ENCODE results near the gene PER3.
"Not testable (repeated sequence)": the region's sequence is repeated elsewhere in the genome, so short reads cannot be mapped to it uniquely, and the experiment has no call there.

The PER3 gene

DNA sequence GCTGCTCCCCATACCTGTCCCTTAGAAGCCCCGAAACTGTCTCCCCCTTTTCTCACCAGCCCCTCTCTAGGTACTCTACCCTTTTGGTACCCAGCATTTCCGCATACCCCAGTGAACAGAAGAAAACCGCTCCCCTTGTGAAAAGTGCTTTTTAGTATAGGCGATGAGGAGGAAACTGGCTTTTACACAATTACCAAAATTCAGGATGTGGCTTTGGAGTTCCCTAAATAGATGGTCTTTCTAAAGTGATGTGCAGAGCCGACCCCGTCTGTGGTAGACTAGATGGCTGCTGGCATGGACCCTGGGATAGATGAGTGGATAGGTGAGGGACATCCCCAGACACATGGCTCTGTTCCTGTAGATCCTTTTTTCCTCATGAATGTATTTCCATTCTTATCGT lies 2.6 kb upstream of the PER3 start:
- DNase-seq = no peak

DNA sequence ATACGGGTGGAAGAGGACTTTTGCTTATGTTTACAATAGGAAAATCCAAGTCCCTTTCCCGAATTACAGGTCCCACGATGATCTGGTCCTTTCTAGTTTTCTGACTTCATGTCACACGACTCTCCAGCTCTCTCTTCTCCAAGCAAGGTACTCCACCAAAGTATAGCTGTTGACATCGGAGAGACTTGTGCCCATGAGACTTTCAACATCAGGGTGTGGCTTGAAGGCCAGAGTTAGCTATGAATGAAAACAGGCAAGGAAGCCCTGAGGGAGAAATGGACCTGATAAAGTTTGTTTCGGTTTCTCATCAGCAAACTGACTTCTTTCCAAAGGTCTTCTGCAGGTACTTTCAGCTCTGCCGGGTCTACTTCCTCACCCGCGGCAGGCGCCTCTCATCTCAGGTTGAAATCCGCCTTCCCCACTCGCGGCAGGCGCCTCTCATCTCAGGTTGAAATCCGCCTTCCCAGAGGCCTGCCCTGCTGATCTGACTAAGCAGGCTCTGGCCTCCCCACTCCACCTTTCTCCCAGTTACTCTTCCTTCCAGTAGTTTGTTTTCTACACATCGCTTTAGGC lies 2.1 kb upstream of the PER3 start:
- no peak for DNase-seq

GRCh38 chr1:7783178-7783711 lies 846 bp upstream of the PER3 start:
- no peak for DNase-seq

DNA sequence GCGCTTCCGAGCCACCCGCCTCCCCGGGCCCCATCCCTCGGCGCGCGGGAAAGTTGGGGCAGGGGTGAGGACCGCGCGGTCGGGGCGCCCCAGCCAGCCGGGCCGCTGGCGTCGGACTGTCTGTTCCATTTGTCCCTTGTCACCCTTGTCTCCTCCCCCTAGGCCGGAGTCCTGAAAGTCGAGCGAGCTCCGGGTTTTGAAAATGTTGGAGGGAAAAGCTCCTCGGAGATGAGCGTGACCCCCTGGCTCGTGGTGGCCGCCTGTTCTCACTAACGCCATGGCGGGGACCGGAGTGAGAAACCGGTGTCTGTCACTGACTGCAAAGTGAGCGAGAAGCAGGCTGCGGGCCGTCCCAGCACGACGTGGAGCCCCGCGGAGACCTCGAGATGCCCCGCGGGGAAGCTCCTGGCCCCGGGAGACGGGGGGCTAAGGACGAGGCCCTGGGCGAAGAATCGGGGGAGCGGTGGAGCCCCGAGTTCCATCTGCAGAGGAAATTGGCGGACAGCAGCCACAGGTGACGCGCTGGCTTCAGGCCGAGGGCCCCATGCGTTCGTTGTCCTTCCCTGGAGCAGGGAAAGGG lies 491 bp downstream of the PER3 start:
- peak; percentile 54 for DNase-seq

GRCh38 chr1:7785108-7785507 lies 1.0 kb downstream of the PER3 start:
- DNase-seq = no peak

DNA sequence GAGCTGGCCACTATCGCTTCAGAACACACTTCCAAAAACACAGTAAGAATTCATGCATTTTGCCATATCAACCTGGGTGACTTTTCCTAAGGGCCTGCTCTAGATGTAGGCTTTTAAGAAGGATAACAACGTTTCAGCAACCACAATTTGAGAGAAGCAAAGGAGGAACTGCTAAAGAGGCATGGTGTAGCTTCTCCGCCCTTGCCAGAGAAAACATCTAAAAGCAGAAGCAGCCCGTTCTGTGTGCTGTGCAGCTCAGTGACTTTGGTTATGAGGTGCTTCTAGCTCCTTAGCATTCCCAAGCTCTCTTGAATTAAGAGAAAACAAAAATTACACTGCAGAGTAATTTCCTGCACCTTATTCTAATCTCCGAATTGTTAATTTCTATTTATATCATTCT lies 2.7 kb downstream of the PER3 start:
- DNase-seq = no peak

- DNase-seq = no peak
Observed at GRCh38 chr1:7789828-7790227, 5.7 kb downstream of the PER3 start.

GRCh38 chr1:7791027-7791426 lies 6.9 kb downstream of the PER3 start:
- not testable (repeated sequence) for DNase-seq

DNA sequence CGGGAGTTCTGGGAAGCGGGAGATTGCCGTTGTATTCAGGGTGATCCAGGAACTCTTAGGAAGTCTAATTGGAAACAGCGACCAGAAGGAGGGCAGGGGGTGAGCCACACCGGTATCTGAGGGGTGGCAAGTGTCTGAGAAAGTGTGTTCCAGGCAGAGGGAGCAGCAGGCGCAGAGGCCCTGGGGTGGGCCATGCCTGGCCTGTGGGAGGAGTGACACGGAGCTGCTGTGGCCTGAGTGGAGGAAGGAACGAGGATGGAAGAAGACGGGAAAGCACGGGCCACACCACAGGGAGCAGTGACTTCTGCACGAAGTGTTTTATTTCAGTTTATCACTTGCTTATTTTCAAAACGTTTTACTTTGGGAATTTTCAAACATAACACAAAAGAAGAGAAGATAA lies 11.3 kb downstream of the PER3 start:
- no peak for DNase-seq

DNA sequence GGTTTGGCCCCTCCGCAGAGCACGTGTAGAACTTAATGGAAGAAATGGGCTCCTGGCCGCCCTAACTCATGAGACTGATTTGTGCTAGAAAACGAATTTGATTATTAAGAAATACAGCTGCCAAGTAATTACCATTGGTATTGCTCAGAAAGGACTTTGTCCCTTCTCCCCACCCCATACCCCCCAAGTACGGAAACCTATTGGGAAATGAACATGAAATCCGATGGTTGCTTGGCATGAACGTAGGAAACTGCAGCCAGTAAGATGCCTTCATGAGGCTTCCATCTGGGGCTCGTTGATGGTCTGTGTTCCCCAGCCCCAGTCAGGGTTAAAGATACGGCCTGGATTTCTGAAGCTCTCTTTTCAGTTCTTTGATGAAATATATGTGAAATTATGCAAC lies 21.4 kb downstream of the PER3 start:
- DNase-seq = no peak

- no peak for DNase-seq
Observed at GRCh38 chr1:7808253-7808844, 24.3 kb downstream of the PER3 start.

DNA sequence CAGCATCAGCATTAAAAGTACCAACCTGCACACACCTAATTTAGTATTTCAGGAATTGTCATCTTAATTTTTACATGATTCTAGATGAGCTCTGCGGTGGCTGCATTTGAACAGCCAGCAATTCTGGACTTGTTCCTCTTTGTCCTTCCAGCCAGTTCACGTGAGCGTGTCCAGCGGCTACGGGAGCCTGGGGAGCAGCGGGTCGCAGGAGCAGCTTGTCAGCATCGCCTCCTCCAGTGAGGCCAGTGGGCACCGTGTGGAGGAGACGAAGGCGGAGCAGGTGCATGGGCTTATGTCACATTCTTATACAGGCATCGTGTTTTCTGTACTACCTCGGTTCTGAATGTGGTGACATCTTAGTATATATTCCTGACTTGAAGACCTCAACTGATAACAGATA lies 25.7 kb downstream of the PER3 start:
- no peak for DNase-seq

DNA sequence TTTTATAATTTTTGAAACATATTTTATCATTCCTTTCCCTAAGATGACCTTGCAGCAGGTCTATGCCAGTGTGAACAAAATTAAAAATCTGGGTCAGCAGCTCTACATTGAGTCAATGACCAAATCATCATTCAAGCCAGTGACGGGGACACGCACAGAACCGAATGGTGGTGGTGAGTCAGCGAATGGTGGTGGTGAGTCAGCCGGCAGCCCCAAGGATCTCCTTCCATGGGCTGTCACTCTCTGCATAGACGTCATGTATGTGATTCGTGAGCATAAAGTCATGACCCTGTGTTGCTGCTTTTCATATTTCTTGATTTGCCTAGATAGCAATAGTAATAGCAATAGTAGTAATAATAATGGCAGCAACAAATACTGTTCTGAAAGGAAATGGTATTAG lies 26.3 kb downstream of the PER3 start:
- DNase-seq = no peak

GRCh38 chr1:7811476-7811875 lies 27.4 kb downstream of the PER3 start:
- no peak for DNase-seq

DNA sequence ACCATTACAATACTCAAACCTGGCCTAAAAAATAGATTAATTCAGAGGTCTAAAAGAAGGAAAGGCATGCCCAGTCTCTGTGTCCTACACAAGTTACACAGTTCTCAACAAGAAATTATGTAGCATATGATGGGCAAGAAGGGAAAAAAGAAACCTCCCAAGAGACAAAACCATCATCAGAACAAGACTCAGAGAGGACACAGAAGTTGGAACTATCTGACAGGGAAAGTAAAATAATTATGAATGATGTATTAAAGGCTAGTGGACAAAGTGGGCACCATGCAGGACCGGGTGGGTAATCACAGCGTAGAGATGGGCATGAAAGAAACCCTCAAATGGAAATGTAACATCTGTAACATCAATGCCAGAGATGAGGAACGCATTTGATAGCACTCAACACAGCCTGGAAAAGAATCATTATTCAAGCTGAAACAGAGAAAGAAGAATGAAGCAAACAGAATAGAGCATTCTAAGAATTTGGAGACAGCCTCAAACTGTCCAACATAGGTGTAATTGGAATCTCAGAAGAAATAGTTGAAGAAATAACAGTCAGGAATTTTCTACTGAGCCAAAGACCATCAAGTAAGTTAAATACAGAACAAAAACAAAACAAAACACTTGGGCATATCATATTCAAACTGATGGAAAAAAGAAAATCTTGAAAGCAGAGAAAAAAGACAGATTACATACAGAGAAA lies 29.7 kb downstream of the PER3 start:
- DNase-seq = no peak

GRCh38 chr1:7821282-7821681 lies 37.2 kb downstream of the PER3 start:
- no peak for DNase-seq

DNA sequence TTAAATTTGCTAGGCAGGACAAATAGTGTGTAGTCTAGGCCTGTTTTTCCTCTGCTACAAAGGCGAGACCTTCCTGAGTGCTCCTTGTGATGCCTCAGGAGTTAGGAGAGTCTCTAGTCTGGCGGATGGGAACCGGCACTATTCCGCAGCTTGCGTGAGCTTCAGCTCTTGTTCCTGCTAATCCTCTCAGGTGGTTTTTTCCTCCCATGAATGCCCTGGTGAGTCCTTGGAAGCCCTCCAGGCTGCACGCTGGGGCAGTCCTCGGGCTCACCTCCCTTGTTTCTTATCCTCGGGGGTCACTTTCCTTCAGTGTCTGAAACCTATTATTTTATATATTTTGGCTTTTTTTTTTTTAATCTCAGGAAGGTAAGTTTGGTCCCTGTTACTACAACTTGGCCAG lies 40.6 kb downstream of the PER3 start:
- no peak for DNase-seq

- DNase-seq = no peak
Observed at GRCh38 chr1:7826363-7826762, 42.3 kb downstream of the PER3 start.

- peak; percentile 60 for DNase-seq
Observed at GRCh38 chr1:7827126-7827955, 43.2 kb downstream of the PER3 start.

DNA sequence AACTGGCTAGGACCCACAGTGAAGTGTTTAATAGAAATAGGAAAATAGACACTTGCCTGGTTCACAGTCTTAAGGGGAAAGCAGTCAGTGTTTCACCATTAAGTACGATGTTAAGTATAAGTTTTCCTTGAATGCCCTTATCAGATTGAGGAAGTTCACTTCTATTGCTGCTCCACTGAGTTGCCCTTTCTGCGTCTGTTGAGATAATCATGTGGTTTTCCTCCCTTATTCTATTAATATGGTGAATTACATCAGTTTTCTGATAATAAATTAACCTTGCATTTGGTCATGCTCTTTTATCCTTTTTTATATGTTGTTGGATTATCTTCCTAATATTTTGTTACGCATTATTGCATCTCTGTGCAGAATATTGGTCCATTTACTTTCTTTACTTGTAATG lies 47.4 kb downstream of the PER3 start:
- no peak for DNase-seq

- DNase-seq = no peak
Observed at GRCh38 chr1:7833035-7833434, 48.9 kb downstream of the PER3 start.

DNA sequence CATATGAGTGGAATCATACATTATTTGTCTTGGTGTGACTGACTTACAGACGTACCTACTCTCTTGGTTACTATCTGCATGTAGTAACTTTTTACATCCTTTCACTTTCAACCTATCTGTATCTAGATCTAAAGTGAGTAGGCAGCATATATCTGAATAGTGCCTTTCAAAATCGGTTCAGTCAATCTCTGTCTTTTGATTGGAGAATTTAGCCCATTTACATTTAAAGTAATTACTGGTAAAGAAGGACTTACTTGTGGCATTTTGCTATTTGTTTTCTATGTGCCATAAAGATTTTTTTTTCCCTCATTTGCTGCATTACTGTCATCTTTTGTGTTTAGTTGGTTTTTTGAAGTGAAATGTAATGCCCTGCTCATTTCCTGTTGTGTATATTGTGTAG lies 54.6 kb downstream of the PER3 start:
- no peak for DNase-seq

- no peak for DNase-seq
Observed at GRCh38 chr1:7839526-7839925, 55.4 kb downstream of the PER3 start.
